PC-3 (cell line): Measurements from ENCODE around the gene ZNF425.

Experiments used
- EZH2 ChIP-seq: fragments of 300-600 bp; sonication (generic); IDR thresholded peaks from one replicate; pipeline ENCODE4 v1.6.1; 2017; ENCODE audit warnings: antibody characterized with exemption, mild to moderate bottlenecking, low read length; ENCODE audit not compliant: unreplicated experiment
- EZH2phosphoT487 ChIP-seq: fragments of 300-600 bp; sonication (generic); IDR thresholded peaks from 2 replicates; pipeline ENCODE4 v1.6.1; 2018; ENCODE audit warnings: mild to moderate bottlenecking, antibody characterized with exemption, low read length, borderline replicate concordance
- TF ChIP-seq, protein P1 (sequence below): fragments of 300-600 bp; sonication (generic); conservative IDR thresholded peaks from 2 replicates; pipeline ENCODE4 v1.5.1; 2017; ENCODE audit warnings: antibody characterized with exemption, low read depth, mild to moderate bottlenecking, low read length

DNA sequence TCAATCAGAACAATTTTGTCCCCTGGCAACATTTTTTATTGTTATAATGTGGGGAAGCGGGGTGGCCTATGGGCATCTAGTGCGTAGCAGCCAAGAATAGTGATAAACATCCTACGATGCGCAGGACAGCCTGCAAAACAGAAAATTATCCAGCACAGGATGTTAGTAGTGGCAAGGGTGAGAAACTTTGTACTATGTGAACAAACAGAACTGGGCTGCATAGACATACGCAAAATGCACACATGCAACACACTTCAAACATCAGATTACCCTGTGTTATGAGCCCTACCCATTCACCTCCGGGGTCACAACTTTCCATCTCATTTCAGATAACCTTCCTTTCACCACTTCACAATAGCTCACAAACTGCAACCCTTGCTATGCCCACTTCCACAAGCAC lies 38.7 kb downstream of the ZNF425 start:
- TF ChIP-seq, protein P1, sequence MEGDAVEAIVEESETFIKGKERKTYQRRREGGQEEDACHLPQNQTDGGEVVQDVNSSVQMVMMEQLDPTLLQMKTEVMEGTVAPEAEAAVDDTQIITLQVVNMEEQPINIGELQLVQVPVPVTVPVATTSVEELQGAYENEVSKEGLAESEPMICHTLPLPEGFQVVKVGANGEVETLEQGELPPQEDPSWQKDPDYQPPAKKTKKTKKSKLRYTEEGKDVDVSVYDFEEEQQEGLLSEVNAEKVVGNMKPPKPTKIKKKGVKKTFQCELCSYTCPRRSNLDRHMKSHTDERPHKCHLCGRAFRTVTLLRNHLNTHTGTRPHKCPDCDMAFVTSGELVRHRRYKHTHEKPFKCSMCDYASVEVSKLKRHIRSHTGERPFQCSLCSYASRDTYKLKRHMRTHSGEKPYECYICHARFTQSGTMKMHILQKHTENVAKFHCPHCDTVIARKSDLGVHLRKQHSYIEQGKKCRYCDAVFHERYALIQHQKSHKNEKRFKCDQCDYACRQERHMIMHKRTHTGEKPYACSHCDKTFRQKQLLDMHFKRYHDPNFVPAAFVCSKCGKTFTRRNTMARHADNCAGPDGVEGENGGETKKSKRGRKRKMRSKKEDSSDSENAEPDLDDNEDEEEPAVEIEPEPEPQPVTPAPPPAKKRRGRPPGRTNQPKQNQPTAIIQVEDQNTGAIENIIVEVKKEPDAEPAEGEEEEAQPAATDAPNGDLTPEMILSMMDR = no peak
- TF ChIP-seq EZH2phosphoT487 = no peak
- TF ChIP-seq EZH2 = no peak
